ENCODE measurements around the gene FLVCR1.
"Not testable (repeated sequence)": the region's sequence is repeated elsewhere in the genome, so short reads cannot be mapped to it uniquely, and the experiment has no call there.

Gene FLVCR1

GRCh38 chr1:212857992-212858460, at the start of gene FLVCR1:
Gene FLVCR1, plus strand, starts transcription at chr1:212858275. Its CDS starts 178 bp downstream, at chr1:212858453.
- in situ Hi-C loops (cut with MboI; ENCODE audit: low pct_unique_long_range_greater_than_20kb, low sequenced_read_pairs), result no loop called here
- peak; percentile 95 for DNase-seq

GRCh38 chr1:212814537-212815334, 43.3 kb upstream of the FLVCR1 start:
- DNase-seq, result peak; percentile 58
- in situ Hi-C loops (cut with MboI; ENCODE audit: low pct_unique_long_range_greater_than_20kb, low sequenced_read_pairs), result no loop called here

GRCh38 chr1:212816567-212817278, 41.4 kb upstream of the FLVCR1 start:
- DNase-seq, result no peak

GRCh38 chr1:212819726-212820125, 38.3 kb upstream of the FLVCR1 start:
- in situ Hi-C loops (cut with MboI; ENCODE audit: low pct_unique_long_range_greater_than_20kb, low sequenced_read_pairs), result no loop called here
- peak; percentile 33 for DNase-seq

More at GRCh38 chr1:212816567-212817278, 41.4 kb upstream of the FLVCR1 start:
- in situ Hi-C loops (cut with MboI; ENCODE audit: low pct_unique_long_range_greater_than_20kb, low sequenced_read_pairs), result no loop called here

- in situ Hi-C loops (cut with MboI; ENCODE audit: low pct_unique_long_range_greater_than_20kb, low sequenced_read_pairs), result no loop called here
- no peak for DNase-seq
Observed at GRCh38 chr1:212820969-212821368, 37.1 kb upstream of the FLVCR1 start.

GRCh38 chr1:212822956-212823355, 35.1 kb upstream of the FLVCR1 start:
- DNase-seq, result no peak
- in situ Hi-C loops (cut with MboI; ENCODE audit: low pct_unique_long_range_greater_than_20kb, low sequenced_read_pairs), result no loop called here

- in situ Hi-C loops (cut with MboI; ENCODE audit: low pct_unique_long_range_greater_than_20kb, low sequenced_read_pairs), result no loop called here
Observed at GRCh38 chr1:212824201-212824600, 33.9 kb upstream of the FLVCR1 start.

GRCh38 chr1:212825798-212826452, 32.1 kb upstream of the FLVCR1 start:
- in situ Hi-C loops (cut with MboI; ENCODE audit: low pct_unique_long_range_greater_than_20kb, low sequenced_read_pairs), result no loop called here
- DNase-seq, result no peak

More at GRCh38 chr1:212824201-212824600, 33.9 kb upstream of the FLVCR1 start:
- DNase-seq, result no peak

GRCh38 chr1:212827171-212827776, 30.8 kb upstream of the FLVCR1 start:
- in situ Hi-C loops (cut with MboI; ENCODE audit: low pct_unique_long_range_greater_than_20kb, low sequenced_read_pairs), result no loop called here
- no peak for DNase-seq

- DNase-seq, result no peak
- in situ Hi-C loops (cut with MboI; ENCODE audit: low pct_unique_long_range_greater_than_20kb, low sequenced_read_pairs), result no loop called here
Observed at GRCh38 chr1:212827831-212828278, 30.2 kb upstream of the FLVCR1 start.

GRCh38 chr1:212828395-212828794, 29.7 kb upstream of the FLVCR1 start:
- no peak for DNase-seq
- in situ Hi-C loops (cut with MboI; ENCODE audit: low pct_unique_long_range_greater_than_20kb, low sequenced_read_pairs), result no loop called here

- DNase-seq; in situ Hi-C loops (cut with MboI; ENCODE audit: low pct_unique_long_range_greater_than_20kb, low sequenced_read_pairs): not testable (repeated sequence)
Observed at GRCh38 chr1:212833211-212834207, 24.6 kb upstream of the FLVCR1 start.

GRCh38 chr1:212838145-212838544, 19.9 kb upstream of the FLVCR1 start:
- in situ Hi-C loops (cut with MboI; ENCODE audit: low pct_unique_long_range_greater_than_20kb, low sequenced_read_pairs), result no loop called here
- DNase-seq, result no peak

GRCh38 chr1:212844521-212844920, 13.6 kb upstream of the FLVCR1 start:
- in situ Hi-C loops (cut with MboI; ENCODE audit: low pct_unique_long_range_greater_than_20kb, low sequenced_read_pairs); DNase-seq: not testable (repeated sequence)

- in situ Hi-C loops (cut with MboI; ENCODE audit: low pct_unique_long_range_greater_than_20kb, low sequenced_read_pairs), result no loop called here
Observed at GRCh38 chr1:212847549-212847948, 10.5 kb upstream of the FLVCR1 start, which contains the start of gene SPATA45. Gene SPATA45, minus strand, starts transcription at chr1:212847649. Its CDS starts 11,500 bp downstream, at chr1:212836149.

GRCh38 chr1:212852105-212852688, 5.9 kb upstream of the FLVCR1 start:
- in situ Hi-C loops (cut with MboI; ENCODE audit: low pct_unique_long_range_greater_than_20kb, low sequenced_read_pairs), result no loop called here
- DNase-seq, result no peak

More at GRCh38 chr1:212847549-212847948, 10.5 kb upstream of the FLVCR1 start, which contains the start of gene SPATA45:
- DNase-seq, result no peak

GRCh38 chr1:212853658-212854057, 4.4 kb upstream of the FLVCR1 start:
- in situ Hi-C loops (cut with MboI; ENCODE audit: low pct_unique_long_range_greater_than_20kb, low sequenced_read_pairs), result no loop called here
- DNase-seq, result no peak

- in situ Hi-C loops (cut with MboI; ENCODE audit: low pct_unique_long_range_greater_than_20kb, low sequenced_read_pairs), result no loop called here
- no peak for DNase-seq
Observed at GRCh38 chr1:212856755-212857154, 1.3 kb upstream of the FLVCR1 start.
